OCI-LY3 (cell line): Measurements from ENCODE around the gene ACSF2.

Experiments
- CTCF ChIP-seq: fragments of 200-600, 300-600 bp; sonication (generic); IDR thresholded peaks from 2 replicates; pipeline ENCODE4 v1.5.1; 2014; ENCODE audit warnings: antibody characterized with exemption, low read length, low read depth
- EZH2phosphoT487 ChIP-seq: fragments of 200-600 bp; shearing (Covaris generic); IDR thresholded peaks from 2 replicates; pipeline ENCODE4 v1.6.1; 2018; ENCODE audit warnings: antibody characterized with exemption, mixed run types, low read depth

GRCh38 chr17:50459756-50460155 is 33.7 kb downstream of the ACSF2 start:
- TF ChIP-seq CTCF (no peak), EZH2phosphoT487 (no peak)
